Neural progenitor cell (in vitro differentiated cells): ENCODE measurements around the gene ZNF586.

ENCODE experiments used
- CTCF ChIP-seq: fragments of 200-600 bp; sonication (generic); IDR thresholded peaks from 2 replicates; pipeline ENCODE4 v1.5.1; 2017; ENCODE audit warnings: antibody characterized with exemption, mild to moderate bottlenecking
- EZH2phosphoT487 ChIP-seq: fragments of 200-600 bp; sonication (generic); IDR thresholded peaks from 2 replicates; pipeline ENCODE4 v1.6.1; 2017; ENCODE audit warnings: antibody characterized with exemption

DNA sequence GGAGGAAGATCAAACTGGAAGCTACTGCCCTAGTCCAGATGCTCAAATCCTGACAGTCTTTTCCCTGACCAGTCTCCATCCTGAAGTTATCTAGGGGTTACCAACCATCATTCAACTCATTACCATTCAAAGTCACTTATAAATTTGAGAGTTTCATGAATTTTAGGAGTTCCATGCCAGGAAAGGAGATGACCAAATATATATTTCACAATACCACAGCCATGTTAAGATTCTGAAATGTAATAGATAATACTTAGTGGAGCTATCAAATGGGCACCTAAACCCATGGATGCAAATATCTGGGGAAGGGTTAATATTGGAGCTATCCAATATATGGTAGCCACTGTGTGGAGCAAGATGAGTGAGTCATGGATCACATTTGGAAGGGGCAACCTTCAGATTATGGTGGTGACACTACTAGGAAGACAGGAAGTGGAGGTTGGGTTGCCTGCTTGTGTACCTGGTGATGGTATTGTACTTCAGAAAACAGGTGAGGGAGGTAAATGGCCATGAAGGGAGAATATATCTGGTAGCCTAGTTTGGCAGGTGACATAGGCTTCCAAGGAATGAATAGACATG, 18.7 kb downstream of the ZNF586 start:
- no peak for TF ChIP-seq CTCF
- no peak for TF ChIP-seq EZH2phosphoT487
